Activated T-helper 2 cell treated with anti-CD3 and anti-CD28 coated beads, Interferon-gamma antibody, Interleukin-2, Interleukin-4, amounts not matched to agents 10 μg/mL and 5 μg/mL and 100 μg/mL, durations not matched to agents 14 hours and 24 hours and 36 hours (primary cell): ENCODE results near the gene ZC3H13. TPM values are rescaled to one million over a fixed set of nuclear protein-coding genes. Genes with fewer than 3 reads are reported as not detected.

Experiments used
- DNase-seq: peaks from one replicate; pipeline ENCODE4 v3.0.0; 2021; ENCODE audit warnings: low spot score
- H3K27ac Mint-ChIP-seq: one replicate; pipeline ENCODE4 v1.8.0; 2021; ENCODE audit warnings: mixed read lengths
- H3K27me3 Mint-ChIP-seq: one replicate; pipeline ENCODE4 v1.8.0; 2021; ENCODE audit warnings: low read depth, mixed read lengths
- H3K36me3 Mint-ChIP-seq: one replicate; pipeline ENCODE4 v1.8.0; 2021; ENCODE audit warnings: low read depth, mixed read lengths
- H3K4me1 Mint-ChIP-seq: one replicate; pipeline ENCODE4 v1.8.0; 2021; ENCODE audit warnings: low read depth, mixed read lengths
- H3K4me3 Mint-ChIP-seq: one replicate; pipeline ENCODE4 v1.8.0; 2021; ENCODE audit warnings: low read depth, mild to moderate bottlenecking, moderate library complexity, mixed read lengths
- H3K9me3 Mint-ChIP-seq: one replicate; pipeline ENCODE4 v1.8.0; 2021; ENCODE audit warnings: mixed read lengths
- intact Hi-C: fragments of 100-400 bp; cut with micrococcal nuclease; formaldehyde crosslinking; loops from one replicate; pipeline ENCODE4 v1.15.1; 2023
- total RNA-seq: library from RNA; stranded (reverse); gene quantifications from 2 replicates; pipeline ENCODE4 v1.2.3, GENCODE V29; 2022

The ZC3H13 gene
- total RNA-seq, 1 donor from 2014 or later = 55.2 TPM

GRCh38 chr13:45921162-45921736 is 131.3 kb downstream of the ZC3H13 start:
- DNase-seq = no peak
- no peak overlapping the region for H3K4me3 Mint-ChIP-seq

GRCh38 chr13:45918597-45918996 is 133.9 kb downstream of the ZC3H13 start:
- Mint-ChIP-seq H3K27me3 (peaks cover 4% of the 10 kb centered on the region), H3K9me3 (no peaks in the 10 kb centered on the region), H3K4me1 (no peaks in the 10 kb centered on the region), H3K4me3 (no peak overlapping the region), H3K36me3 (no peaks in the 10 kb centered on the region), H3K27ac (no peak overlapping the region)
- intact Hi-C loops = no loop called here
- DNase-seq = no peak

More at GRCh38 chr13:45921162-45921736, 131.3 kb downstream of the ZC3H13 start:
- intact Hi-C loops = no loop called here
- Mint-ChIP-seq H3K27ac (no peak overlapping the region), H3K36me3 (no peaks in the 10 kb centered on the region), H3K4me1 (no peaks in the 10 kb centered on the region), H3K27me3 (peaks cover 7% of the 10 kb centered on the region), H3K9me3 (no peaks in the 10 kb centered on the region)

DNA sequence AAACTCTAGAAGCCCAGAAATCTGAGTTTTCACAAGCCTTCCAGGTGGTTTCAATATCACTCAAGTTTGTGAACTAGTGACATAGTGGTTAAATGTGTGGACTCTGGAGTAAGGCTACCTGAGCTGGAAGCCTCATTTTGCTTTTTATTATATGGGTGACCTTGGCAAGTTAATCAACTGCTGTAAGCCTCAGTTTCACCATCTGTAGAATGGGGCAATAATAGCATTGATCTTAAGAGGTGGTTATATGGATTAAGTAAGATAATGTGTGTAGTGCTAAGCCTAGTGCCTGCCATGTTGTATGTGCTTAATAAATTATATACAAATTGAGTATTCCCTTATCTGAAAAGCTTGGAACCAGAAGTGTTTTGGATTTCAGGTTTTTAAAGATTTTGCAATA is 135.5 kb downstream of the ZC3H13 start:
- H3K9me3 Mint-ChIP-seq = no peaks in the 10 kb centered on the region

DNA sequence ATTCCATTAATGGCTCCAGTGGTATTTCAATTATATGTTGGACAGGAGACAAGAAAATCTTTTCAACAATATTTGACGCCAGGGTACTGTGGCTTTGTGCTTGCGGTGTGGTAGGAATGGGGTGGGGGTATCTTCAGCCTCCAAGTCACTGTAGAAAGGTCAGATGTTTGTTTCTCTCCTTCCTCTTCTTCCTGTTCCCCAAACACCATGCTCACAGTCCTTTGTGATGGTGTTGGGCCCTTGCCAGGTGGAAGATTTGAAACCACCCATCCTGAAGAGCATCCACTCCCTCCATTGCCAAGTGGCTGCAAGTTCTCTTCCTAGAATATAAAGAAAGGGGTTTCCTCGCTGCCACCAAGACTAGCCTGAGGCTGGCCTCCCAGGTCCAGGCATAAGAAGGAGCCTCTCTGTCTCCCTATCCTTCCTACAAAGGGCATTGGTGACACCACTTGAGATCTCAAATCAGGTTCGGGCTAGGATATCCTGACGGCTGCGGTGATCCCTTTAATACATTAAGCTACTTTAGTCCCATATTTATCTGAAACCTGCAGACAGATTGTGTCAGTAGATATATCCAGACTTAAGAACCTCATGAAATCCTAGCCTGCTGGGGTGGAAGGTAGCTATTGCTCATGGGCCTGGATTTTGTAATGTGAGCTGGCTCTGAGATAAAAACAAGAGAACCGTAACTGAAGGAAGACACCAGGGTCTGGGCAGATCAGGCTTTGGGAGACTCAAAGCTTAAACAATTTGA is 136.7 kb downstream of the ZC3H13 start:
- Mint-ChIP-seq H3K27ac (no peak overlapping the region), H3K36me3 (no peaks in the 10 kb centered on the region), H3K9me3 (no peaks in the 10 kb centered on the region), H3K4me3 (no peak overlapping the region), H3K27me3 (peaks cover 4% of the 10 kb centered on the region), H3K4me1 (no peaks in the 10 kb centered on the region)
- intact Hi-C loops = no loop called here
- no peak for DNase-seq

More for the DNA sequence above, 135.5 kb downstream of the ZC3H13 start:
- no peaks in the 10 kb centered on the region for H3K36me3 Mint-ChIP-seq
- no peak overlapping the region for H3K4me3 Mint-ChIP-seq
- no peak for DNase-seq
- H3K4me1 Mint-ChIP-seq = no peaks in the 10 kb centered on the region
- peaks cover 4% of the 10 kb centered on the region for H3K27me3 Mint-ChIP-seq
- no peak overlapping the region for H3K27ac Mint-ChIP-seq
- intact Hi-C loops = no loop called here

DNA sequence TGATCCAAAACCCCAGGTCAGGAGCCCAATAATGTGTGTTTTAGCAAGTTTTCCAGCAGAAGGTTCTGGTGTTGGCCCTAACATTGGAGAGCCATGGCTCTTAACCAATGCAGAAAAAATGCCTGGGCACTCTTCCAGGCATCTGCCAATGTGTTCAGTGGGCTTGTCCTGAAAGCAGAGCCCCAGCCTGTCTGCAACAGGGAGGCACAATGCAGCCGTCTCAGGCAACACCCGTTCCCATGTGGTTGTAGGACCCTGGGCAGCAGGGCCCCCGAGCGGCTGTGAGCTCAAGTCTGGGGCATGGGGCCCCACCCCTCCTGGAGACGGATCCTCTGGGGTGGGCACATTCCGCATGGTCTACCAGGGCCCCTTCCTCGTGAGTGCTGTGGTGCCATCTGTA is 142.9 kb downstream of the ZC3H13 start:
- H3K4me1 Mint-ChIP-seq = no peaks in the 10 kb centered on the region
- no peaks in the 10 kb centered on the region for H3K36me3 Mint-ChIP-seq
- no peaks in the 10 kb centered on the region for H3K27me3 Mint-ChIP-seq
- H3K4me3 Mint-ChIP-seq = no peak overlapping the region
- intact Hi-C loops = no loop called here
- H3K9me3 Mint-ChIP-seq = no peaks in the 10 kb centered on the region
- no peak for DNase-seq
- no peak overlapping the region for H3K27ac Mint-ChIP-seq

- H3K36me3 Mint-ChIP-seq = no peaks in the 10 kb centered on the region
- intact Hi-C loops = no loop called here
- H3K27ac Mint-ChIP-seq = no peak overlapping the region
- H3K9me3 Mint-ChIP-seq = no peaks in the 10 kb centered on the region
- DNase-seq = no peak
- H3K4me3 Mint-ChIP-seq = no peak overlapping the region
- no peaks in the 10 kb centered on the region for H3K27me3 Mint-ChIP-seq
- H3K4me1 Mint-ChIP-seq = no peaks in the 10 kb centered on the region
Measured at GRCh38 chr13:45909089-45909488, 143.5 kb downstream of the ZC3H13 start.

- H3K4me1 Mint-ChIP-seq = no peaks in the 10 kb centered on the region
- no peak overlapping the region for H3K27ac Mint-ChIP-seq
- DNase-seq = no peak
- no peak overlapping the region for H3K4me3 Mint-ChIP-seq
- H3K27me3 Mint-ChIP-seq = no peaks in the 10 kb centered on the region
- H3K36me3 Mint-ChIP-seq = no peaks in the 10 kb centered on the region
- intact Hi-C loops = no loop called here
- no peaks in the 10 kb centered on the region for H3K9me3 Mint-ChIP-seq
Measured at GRCh38 chr13:45907503-45907902, 145.0 kb downstream of the ZC3H13 start.

Other genes starting within 250 kb of the ZC3H13 start
- 0.07 TPM in 2 replicates for gene SIAH3, start 201.0 kb downstream of the ZC3H13 start, total RNA-seq
- not detected in 2 replicates for gene CPB2, start 52.3 kb upstream of the ZC3H13 start, total RNA-seq
- gene LCP1, start 129.4 kb upstream of the ZC3H13 start, total RNA-seq = 738 and 741 TPM in 2 replicates
- 0.52 and 0.71 TPM in 2 replicates for gene LRRC63, start 159.2 kb upstream of the ZC3H13 start, total RNA-seq